NCI-H128 (cell line): Measurements from ENCODE around the gene MRPL52.
"Not testable (repeated sequence)": the region's sequence is repeated elsewhere in the genome, so short reads cannot be mapped to it uniquely, and the experiment has no call there.

Experiments used
- DNase-seq: peaks from one replicate; lab custom pipeline; 2025; ENCODE audit not compliant: unreplicated experiment; lab: John Stamatoyannopoulos, UW

MRPL52 gene

DNA sequence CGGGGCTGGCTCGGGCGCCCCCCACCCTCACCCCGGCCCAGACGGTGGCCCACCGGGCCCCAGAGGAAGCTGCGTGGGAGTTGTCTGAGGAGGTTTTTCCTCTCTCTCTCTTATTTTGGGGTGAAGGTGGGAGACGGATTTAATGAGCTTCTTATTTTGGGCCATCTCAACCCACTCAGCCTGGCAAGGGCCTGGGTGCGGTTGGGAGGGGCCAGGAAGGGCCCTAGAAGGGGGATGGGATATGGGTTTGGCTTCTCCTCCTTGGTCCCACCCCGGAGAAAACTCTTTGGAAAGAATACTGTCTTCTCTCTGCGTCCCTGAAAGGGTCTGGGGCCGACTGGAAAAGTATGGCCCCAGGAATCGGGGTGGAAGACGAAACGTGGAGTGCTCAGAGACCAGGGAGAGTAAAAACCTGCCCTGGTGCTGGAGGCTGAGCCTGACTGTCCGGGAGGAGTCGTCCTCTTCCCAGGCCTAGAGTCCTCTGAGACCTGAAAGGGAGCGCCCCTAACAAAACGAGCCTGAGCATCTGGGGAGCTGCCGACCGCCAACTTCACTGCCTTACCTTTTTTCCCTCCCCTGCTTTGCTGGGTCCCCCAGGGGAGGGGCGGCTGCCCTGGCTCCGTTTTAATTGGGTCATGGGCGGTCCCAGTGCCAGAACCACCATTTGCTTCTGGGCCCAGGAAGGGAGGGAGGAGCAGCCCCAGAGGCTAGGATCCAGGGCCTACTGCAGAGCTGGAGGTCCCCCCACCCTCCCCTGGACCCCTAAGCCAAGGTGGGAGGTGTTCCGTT is 8.3 kb downstream of the MRPL52 start:
- DNase-seq = no peak

DNA sequence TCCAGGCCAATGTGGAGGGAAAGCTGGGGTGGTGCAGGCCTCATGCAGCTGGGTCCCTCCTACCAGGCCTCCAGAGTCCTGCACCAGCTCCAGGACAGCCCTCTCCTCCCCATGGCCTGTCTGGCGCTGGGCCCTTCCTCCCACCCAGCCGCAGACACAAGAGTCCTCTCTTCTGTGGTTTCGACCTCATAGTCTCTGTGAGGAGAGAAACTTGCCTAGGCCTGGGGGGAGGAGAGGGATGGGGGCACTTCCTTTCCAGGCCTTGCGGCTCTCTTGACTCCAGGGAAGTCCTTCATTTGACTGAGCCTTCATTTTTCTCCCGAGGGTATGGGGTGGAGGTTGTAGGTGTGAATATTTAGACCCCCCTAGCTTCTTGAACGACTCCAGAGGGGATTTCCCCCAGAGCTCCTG is 8.9 kb downstream of the MRPL52 start:
- DNase-seq = no peak

DNA sequence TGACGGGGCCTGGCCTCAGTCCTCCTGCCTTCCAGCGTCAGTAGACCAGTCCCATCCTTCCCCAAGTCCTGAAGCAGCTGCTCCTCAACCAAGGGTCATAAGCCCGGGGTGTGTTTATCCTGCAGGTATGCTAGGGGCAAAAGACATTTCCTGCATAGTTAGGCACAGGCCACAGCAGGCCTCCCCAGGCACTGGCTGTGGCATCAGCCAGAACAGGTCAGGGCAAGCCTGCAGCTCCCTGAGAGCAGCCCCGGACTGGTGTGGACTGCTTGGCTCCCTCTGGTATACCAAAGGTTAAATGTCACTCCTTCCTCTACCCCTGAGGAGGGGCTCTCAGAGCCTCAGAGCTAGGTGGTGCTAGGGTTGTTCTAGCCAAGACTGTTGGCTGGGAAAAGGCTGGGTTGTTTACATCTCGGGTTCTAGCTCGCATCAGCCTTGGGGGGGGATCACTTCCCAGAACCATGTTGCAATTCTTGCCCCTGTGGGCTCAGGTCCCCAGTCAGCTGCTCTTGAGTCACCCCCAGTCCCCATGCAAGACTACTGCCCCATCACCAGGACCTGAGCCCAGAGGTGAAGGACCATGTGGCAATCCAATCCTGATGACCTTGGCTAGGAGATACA is 9.6 kb downstream of the MRPL52 start:
- no peak for DNase-seq

DNA sequence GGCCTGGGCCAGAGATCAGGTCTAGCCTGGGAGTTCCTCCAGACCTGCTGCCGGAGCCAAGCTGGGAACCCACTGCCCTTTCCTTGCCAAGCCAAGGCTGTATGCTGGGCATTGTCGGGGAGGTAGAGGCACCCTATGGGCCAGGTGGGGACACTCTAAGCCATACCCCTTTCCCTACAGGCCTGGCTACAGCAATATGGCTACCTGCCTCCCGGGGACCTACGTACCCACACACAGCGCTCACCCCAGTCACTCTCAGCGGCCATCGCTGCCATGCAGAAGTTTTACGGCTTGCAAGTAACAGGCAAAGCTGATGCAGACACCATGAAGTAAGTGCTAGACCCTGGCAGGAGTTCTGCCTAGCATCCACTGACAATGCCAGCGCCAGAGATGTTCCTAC is 11.6 kb downstream of the MRPL52 start:
- no peak for DNase-seq

DNA sequence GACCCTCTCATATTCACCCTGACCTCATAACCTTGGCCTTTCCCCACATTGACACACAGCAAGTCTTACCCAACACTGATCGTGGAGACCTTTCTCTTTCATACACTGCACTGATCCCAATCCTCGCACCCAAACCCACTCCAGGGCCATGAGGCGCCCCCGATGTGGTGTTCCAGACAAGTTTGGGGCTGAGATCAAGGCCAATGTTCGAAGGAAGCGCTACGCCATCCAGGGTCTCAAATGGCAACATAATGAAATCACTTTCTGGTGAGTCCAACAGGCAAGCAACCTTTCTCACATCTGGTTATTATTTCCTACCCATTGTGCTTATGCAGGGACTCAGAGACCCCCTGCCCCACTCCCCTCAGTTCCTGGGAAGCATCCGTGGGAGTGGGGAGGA is 12.1 kb downstream of the MRPL52 start:
- DNase-seq = no peak

DNA sequence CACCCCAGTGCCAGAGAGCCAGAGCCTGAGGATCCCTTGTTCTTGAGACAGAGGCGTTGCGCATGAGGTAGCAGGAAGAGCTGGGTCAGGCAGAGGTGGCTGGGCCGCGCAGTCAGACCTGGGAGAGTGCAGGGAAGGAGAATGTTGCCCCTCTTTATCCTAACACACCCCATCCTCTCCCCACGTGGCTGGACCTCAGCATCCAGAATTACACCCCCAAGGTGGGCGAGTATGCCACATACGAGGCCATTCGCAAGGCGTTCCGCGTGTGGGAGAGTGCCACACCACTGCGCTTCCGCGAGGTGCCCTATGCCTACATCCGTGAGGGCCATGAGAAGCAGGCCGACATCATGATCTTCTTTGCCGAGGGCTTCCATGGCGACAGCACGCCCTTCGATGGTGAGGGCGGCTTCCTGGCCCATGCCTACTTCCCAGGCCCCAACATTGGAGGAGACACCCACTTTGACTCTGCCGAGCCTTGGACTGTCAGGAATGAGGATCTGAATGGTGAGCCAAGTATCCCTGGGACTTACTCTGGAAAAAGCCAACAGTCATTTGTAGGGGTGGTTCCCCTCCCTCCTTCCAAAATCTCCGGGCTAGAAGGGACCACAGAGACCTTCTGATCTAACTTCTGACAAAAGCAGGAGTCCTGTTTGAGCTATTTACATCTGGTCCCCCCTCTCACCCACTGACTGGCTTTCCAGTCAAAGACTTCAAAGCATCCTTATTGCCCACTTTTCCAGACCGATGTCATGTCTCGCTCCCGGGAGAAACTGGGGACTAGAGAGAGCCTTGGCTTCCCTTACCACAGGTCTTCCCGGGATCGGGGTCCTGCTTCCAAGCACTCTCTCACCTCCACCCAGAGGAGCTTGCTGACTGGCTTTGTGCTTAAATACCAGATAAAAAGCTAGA is 12.8 kb downstream of the MRPL52 start:
- no peak for DNase-seq

DNA sequence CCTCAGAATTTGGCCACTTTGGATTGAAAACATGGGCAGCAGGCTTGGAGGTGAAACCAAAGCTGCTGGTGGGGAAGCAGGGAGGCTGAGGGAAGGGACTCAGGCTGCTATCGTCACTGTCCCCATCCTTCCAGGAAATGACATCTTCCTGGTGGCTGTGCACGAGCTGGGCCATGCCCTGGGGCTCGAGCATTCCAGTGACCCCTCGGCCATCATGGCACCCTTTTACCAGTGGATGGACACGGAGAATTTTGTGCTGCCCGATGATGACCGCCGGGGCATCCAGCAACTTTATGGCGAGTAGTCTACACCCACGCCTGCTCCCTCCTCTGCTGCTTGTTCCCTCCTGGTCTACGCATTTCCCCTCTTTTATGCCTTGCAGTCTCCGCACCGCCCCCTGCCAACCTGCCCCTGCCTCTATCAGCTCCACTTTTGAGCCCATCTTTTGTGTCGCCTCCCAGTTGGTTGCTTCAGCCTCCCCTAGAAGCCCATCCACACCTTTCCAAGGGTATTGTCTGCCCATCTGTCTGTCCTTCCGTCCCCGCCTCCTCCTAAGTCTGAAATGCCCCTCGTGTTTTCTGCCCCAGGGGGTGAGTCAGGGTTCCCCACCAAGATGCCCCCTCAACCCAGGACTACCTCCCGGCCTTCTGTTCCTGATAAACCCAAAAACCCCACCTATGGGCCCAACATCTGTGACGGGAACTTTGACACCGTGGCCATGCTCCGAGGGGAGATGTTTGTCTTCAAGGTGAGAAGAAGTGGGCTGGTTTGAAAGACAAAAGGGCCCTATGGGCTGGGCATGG is 13.6 kb downstream of the MRPL52 start:
- DNase-seq = no peak

DNA sequence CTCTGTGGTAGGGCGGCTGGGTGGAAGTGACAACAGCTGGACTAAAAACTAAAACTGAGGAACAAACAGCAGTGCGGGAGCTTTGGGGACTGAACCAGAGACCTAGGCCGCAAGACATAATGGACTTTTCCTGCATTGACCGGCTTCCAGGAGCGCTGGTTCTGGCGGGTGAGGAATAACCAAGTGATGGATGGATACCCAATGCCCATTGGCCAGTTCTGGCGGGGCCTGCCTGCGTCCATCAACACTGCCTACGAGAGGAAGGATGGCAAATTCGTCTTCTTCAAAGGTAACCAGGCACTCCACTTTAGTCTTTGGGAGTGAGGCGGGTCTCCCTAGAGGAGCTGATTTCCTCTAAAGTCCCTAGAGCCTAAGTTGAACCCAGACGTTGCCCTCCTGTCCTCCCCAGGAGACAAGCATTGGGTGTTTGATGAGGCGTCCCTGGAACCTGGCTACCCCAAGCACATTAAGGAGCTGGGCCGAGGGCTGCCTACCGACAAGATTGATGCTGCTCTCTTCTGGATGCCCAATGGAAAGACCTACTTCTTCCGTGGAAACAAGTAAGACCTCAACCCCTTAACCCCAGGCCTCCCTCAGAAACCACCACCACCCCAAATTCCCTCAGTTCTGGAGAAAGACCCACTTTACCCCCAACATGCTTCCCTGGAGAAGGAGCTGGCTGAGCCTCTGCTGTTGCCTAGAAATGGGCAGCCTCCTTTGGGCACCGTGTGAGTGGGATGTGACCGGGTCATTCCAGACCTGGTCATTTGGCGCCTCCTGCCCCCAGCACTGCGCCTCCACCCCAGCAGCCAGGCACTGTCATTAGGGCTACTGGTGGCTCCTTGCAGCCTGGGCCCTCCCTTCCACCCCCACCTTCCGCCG is 14.8 kb downstream of the MRPL52 start:
- no peak for DNase-seq

DNA sequence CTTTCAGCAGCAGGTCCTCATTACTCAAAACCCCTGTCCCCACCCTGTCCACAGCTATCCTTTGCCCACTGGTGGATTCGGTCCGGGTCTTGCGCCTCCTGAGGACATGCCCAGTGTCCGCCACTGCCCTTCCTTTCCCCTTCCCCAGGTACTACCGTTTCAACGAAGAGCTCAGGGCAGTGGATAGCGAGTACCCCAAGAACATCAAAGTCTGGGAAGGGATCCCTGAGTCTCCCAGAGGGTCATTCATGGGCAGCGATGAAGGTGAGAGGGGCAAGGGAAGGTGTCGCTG is 15.4 kb downstream of the MRPL52 start:
- DNase-seq = no peak

DNA sequence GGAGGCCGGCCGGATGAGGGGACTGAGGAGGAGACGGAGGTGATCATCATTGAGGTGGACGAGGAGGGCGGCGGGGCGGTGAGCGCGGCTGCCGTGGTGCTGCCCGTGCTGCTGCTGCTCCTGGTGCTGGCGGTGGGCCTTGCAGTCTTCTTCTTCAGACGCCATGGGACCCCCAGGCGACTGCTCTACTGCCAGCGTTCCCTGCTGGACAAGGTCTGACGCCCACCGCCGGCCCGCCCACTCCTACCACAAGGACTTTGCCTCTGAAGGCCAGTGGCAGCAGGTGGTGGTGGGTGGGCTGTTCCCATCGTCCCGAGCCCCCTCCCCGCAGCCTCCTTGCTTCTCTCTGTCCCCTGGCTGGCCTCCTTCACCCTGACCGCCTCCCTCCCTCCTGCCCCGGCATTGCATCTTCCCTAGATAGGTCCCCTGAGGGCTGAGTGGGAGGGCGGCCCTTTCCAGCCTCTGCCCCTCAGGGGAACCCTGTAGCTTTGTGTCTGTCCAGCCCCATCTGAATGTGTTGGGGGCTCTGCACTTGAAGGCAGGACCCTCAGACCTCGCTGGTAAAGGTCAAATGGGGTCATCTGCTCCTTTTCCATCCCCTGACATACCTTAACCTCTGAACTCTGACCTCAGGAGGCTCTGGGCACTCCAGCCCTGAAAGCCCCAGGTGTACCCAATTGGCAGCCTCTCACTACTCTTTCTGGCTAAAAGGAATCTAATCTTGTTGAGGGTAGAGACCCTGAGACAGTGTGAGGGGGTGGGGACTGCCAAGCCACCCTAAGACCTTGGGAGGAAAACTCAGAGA is 16.3 kb downstream of the MRPL52 start:
- DNase-seq = no peak

DNA sequence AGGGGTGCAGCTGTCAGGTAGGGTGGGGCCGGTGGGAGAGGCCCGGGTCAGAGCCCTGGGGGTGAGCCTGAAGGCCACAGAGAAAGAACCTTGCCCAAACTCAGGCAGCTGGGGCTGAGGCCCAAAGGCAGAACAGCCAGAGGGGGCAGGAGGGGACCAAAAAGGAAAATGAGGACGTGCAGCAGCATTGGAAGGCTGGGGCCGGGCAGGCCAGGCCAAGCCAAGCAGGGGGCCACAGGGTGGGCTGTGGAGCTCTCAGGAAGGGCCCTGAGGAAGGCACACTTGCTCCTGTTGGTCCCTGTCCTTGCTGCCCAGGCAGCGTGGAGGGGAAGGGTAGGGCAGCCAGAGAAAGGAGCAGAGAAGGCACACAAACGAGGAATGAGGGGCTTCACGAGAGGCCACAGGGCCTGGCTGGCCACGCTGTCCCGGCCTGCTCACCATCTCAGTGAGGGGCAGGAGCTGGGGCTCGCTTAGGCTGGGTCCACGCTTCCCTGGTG is 17.2 kb downstream of the MRPL52 start:
- DNase-seq = no peak

DNA sequence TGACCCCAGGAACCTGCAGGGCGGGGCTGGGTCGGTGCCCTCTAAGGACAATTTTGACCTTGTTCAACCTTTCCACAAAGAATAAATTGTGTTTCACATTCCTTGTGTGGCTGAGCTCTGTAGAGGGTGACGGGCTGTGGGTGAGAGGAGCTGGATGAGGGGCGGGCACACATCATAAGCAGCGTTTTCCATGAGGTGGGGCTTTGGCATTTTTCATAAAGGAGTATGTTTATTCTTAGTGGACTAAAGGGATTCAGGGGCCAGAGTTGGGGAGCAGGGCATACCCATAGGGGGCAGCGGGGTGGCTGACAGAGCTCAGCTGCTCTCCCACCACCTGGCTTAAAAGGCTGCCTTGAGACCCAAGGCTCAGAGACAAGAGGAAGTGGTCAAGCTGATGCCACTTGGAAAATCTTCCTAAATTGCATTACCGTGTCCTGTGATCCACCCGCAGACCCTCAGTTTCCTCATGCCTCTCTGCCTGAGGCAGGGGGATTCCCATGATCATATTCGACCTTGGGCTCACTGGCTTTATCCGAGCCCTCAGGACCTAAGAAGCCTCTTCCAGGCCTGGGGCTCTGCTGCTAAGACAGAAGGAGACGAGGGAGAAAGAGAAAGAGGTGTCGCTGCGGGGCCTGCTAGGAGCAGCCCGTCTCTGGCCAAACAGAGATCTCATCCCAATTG is 18.1 kb downstream of the MRPL52 start:
- DNase-seq = no peak

DNA sequence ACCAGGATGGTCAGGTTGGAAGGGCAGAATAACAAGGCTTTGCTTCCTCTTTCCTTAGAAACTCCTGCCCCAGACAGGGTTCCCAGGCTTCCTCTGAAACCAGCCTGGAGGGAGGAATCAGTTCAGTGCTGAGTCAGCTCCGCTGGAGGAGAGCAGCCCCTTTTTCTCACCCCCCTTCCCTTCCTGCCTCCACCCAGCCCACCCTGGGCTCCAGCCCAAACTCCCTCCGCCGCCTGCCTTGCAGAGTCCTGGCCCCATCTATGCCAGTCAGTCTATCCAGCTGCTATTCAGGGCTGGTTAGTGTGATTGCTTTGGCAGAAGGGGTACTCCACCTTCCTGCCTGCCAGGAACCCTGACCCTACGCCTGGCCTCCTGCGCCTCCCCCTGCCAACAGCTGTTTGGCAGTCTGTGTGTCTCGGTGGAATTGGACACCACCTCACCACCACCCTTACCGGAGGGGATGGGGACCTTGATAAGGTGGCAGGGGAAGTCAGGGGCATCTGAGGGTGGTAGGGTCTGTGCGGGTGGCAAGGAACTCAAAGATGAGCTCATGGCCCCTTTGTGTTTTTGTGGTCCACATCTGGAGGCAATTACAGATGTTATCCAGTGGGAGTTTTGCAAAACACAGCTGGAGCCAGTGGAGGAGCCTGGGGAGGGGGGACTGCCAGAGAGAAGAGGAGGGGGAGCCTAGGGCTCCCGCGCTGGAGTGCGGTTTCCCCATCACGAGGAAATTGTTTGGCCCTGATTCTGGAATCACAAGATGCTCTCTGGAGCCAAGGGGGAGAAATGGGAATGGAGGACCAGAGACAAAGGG is 18.9 kb downstream of the MRPL52 start:
- no peak for DNase-seq

DNA sequence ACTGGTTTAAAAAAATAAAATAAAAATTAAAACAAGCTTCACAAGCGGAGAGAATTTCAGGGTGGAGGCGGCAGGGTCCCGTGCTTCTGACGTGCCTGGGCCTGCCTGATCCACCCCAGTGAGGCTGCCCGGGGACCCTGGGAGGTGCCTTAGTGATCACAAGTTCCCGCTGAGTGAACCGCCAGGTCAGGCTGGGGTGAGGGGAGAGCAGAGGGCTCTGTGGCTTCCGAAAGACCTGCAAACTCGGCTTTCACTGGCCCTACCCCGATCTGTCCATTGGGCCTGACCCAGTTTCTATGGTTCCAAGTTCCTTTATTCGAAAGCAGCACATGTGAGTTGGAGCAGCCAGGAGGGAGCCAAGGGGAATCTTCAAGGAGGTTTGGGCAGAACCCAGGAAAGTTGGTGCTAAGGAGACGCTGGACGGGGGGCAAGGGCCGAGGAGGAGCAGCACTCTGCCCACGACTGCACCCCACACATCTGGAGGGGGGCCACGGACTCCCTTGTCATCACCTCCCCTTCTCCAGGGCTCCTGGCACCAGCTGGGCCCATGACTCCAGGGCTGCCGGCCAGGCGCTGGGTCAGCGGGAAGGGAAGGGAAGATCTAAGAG is 19.6 kb downstream of the MRPL52 start:
- DNase-seq = no peak

DNA sequence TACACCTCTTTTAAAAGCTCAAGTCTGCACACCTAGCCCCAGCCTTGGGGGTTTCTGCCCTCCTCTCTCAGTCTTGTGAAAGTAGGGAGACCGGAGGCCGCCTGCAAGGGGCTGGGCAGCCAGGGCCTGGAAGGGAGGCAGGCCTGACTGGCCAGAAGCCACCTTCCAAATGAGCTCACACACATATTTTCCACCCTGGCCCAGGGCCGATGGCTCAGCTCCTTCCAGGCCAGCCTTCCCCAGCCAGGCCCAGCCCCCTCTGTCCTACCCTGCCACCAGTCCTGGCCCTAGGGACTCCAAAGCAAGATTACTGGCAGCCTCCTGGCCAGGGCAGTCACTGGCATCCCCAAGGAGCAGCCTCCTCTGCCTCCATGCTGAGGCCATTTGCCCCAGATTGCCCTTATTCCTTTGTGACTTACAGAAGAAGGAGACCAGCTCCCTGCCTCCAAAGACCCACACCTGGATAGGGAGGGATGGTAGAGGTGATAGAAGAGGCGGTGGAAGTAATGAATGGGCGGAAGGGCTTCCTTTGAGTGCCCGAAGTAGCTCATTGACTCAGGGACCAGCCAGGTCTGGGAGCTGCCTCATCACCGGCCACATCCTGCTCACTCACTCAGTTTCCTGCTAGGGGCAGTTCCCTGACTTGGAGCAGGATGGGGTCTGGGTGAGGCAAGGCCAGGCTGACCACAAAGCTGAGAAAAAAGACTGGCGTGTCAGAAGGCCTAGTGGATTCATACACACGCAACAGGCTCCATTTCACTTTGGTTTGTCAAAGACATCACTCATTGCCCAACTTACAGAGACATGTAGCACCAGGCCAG is 21.5 kb downstream of the MRPL52 start:
- no peak for DNase-seq

DNA sequence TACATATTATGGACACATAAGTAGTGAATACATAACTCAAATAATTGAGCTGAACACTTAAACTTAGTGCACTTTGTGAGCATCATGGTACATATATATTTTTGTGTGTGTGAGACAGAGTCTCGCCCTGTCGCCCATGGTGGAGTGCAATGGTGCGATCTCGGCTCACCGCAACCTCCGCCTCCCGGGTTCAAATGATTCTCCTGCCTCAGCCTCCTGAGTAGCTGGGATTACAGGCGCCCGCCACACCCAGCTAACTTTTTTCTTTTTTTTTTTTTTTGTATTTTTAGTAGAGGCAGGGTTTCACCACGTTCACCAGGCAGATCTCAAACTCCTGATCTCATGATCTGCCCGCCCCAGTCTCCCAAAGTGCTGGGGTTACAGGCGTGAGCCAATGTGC is 22.5 kb downstream of the MRPL52 start:
- not testable (repeated sequence) for DNase-seq

DNA sequence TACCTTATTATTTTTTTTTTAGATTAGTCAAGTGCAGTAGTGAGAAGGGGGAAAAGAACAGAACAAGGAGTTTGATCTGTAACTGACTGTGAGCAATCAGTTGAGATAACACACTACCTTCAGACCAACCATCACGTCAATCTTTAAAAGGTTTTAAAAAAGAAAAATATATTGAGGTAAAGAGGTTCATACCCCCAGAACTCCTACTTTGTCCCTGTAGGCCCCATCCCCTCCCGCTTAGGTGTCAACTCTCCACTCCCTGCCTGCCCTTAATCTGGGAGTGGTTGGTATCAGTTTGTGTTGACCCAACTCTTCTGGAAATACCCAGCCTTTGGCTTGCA is 22.9 kb downstream of the MRPL52 start:
- no peak for DNase-seq
